Endothelial cell (in vitro differentiated cells): ENCODE measurements around the gene GPC5. TPM values are rescaled to one million over a fixed set of nuclear protein-coding genes. Genes with fewer than 3 reads are reported as not detected.

ENCODE experiments used
- DNase-seq: peaks from one replicate; pipeline ENCODE4 v3.0.0; 2021; ENCODE audit warnings: low spot score
- H3K27ac Mint-ChIP-seq: one replicate; pipeline ENCODE4 v1.8.0; 2021; ENCODE audit warnings: mixed read lengths, inconsistent platforms; ENCODE audit not compliant: unreplicated experiment
- H3K27me3 Mint-ChIP-seq: one replicate; pipeline ENCODE4 v1.8.0; 2021; ENCODE audit warnings: mild to moderate bottlenecking, moderate library complexity, mixed read lengths, inconsistent platforms; ENCODE audit not compliant: unreplicated experiment
- H3K36me3 Mint-ChIP-seq: one replicate; pipeline ENCODE4 v1.8.0; 2021; ENCODE audit warnings: mild to moderate bottlenecking, low read depth, mixed read lengths, inconsistent platforms; ENCODE audit not compliant: unreplicated experiment
- H3K4me1 Mint-ChIP-seq: one replicate; pipeline ENCODE4 v1.8.0; 2021; ENCODE audit warnings: mild to moderate bottlenecking, mixed read lengths, inconsistent platforms; ENCODE audit not compliant: unreplicated experiment
- H3K4me3 Mint-ChIP-seq: one replicate; pipeline ENCODE4 v1.8.0; 2021; ENCODE audit warnings: mild to moderate bottlenecking, mixed read lengths, inconsistent platforms; ENCODE audit not compliant: unreplicated experiment
- H3K9me3 Mint-ChIP-seq: one replicate; pipeline ENCODE4 v1.8.0; 2021; ENCODE audit warnings: mixed read lengths, inconsistent platforms; ENCODE audit not compliant: unreplicated experiment
- CTCF ChIP-seq: fragments of 200-600 bp; sonication (generic); IDR thresholded peaks from one replicate; pipeline ENCODE4 v1.5.0; 2021; ENCODE audit warnings: antibody characterized with exemption; ENCODE audit not compliant: unreplicated experiment
- total RNA-seq: library from RNA; stranded (reverse); fragmentation: NEBNext Ultra II Directional; extraction: Animal tissue kit (Norgen Biotek cat#: 25700); gene quantifications from one replicate; pipeline ENCODE4 v1.2.1, GENCODE V29; 2021; ENCODE audit not compliant: unreplicated experiment

GPC5 gene
- total RNA-seq, 1 donor from 2014 or later: not detected

GRCh38 chr13:92781965-92782690 is 1383.7 kb downstream of the GPC5 start:
- no peak for TF ChIP-seq CTCF

GRCh38 chr13:92802776-92803175 is 1404.4 kb downstream of the GPC5 start:
- Mint-ChIP-seq H3K36me3 (no peaks in the 10 kb centered on the region), H3K9me3 (no peaks in the 10 kb centered on the region), H3K27ac (no peak overlapping the region), H3K4me3 (no peak overlapping the region), H3K27me3 (peaks cover 3% of the 10 kb centered on the region), H3K4me1 (no peaks in the 10 kb centered on the region)
- no peak for DNase-seq
- no peak for TF ChIP-seq CTCF

More at GRCh38 chr13:92781965-92782690, 1383.7 kb downstream of the GPC5 start:
- Mint-ChIP-seq H3K9me3 (no peaks in the 10 kb centered on the region), H3K4me1 (no peaks in the 10 kb centered on the region), H3K36me3 (no peaks in the 10 kb centered on the region), H3K27me3 (no peaks in the 10 kb centered on the region), H3K27ac (no peak overlapping the region), H3K4me3 (no peak overlapping the region)
- DNase-seq: no peak

GRCh38 chr13:92804346-92804745 is 1405.9 kb downstream of the GPC5 start:
- DNase-seq: no peak
- Mint-ChIP-seq H3K27ac (no peak overlapping the region), H3K4me1 (no peaks in the 10 kb centered on the region), H3K36me3 (no peaks in the 10 kb centered on the region), H3K4me3 (no peak overlapping the region), H3K27me3 (peaks cover 3% of the 10 kb centered on the region), H3K9me3 (no peaks in the 10 kb centered on the region)
- no peak for TF ChIP-seq CTCF

GRCh38 chr13:92804926-92805325 is 1406.5 kb downstream of the GPC5 start:
- H3K4me3 Mint-ChIP-seq: no peak overlapping the region

More at GRCh38 chr13:92804926-92805325, 1406.5 kb downstream of the GPC5 start:
- no peak overlapping the region for H3K27ac Mint-ChIP-seq
- no peaks in the 10 kb centered on the region for H3K36me3 Mint-ChIP-seq
- H3K4me1 Mint-ChIP-seq: no peaks in the 10 kb centered on the region
- TF ChIP-seq CTCF: no peak
- no peak for DNase-seq
- peaks cover 3% of the 10 kb centered on the region for H3K27me3 Mint-ChIP-seq
- H3K9me3 Mint-ChIP-seq: no peaks in the 10 kb centered on the region
